ENCODE results near the gene LPP. TPM values are rescaled to one million over a fixed set of nuclear protein-coding genes. Genes with fewer than 3 reads are reported as not detected.

Gene LPP
- total RNA-seq, 1 donor from 2014 or later = 14.2 TPM

GRCh38 chr3:188791311-188791710 lies 637.4 kb downstream of the LPP start:
- Histone ChIP-seq H3K27me3 (ENCODE audit: control insufficient read depth, insufficient read depth, low read length) (no peaks in the 10 kb centered on the region), H3K36me3 (ENCODE audit: control insufficient read depth, insufficient read depth, low read length) (no peaks in the 10 kb centered on the region), H3K4me3 (ENCODE audit: low read depth, low read length) (no peak overlapping the region)
- DNase-seq (ENCODE audit: low read depth) (no peak), FAIRE-seq (no peak)
- TF ChIP-seq CTCF (IDR thresholded peaks at IDR 0.05; ENCODE audit: insufficient read depth, low read length, severe bottlenecking) = no peak

- no peak for DNase-seq (ENCODE audit: low read depth)
- no peak overlapping the region for H3K4me3 ChIP-seq (ENCODE audit: low read depth, low read length)
- no peak for TF ChIP-seq CTCF (IDR thresholded peaks at IDR 0.05; ENCODE audit: insufficient read depth, low read length, severe bottlenecking)
- no peak for FAIRE-seq
- H3K36me3 ChIP-seq (ENCODE audit: control insufficient read depth, insufficient read depth, low read length) = no peaks in the 10 kb centered on the region
- H3K27me3 ChIP-seq (ENCODE audit: control insufficient read depth, insufficient read depth, low read length) = no peaks in the 10 kb centered on the region
These were observed 638.8 kb downstream of the LPP start for GRCh38 chr3:188792793-188793192.

GRCh38 chr3:188796122-188796631 lies 642.2 kb downstream of the LPP start:
- no peak for TF ChIP-seq CTCF (IDR thresholded peaks at IDR 0.05; ENCODE audit: insufficient read depth, low read length, severe bottlenecking)
- Histone ChIP-seq H3K4me3 (ENCODE audit: low read depth, low read length) (no peak overlapping the region), H3K27me3 (ENCODE audit: control insufficient read depth, insufficient read depth, low read length) (no peaks in the 10 kb centered on the region), H3K36me3 (ENCODE audit: control insufficient read depth, insufficient read depth, low read length) (no peaks in the 10 kb centered on the region)
- peak; percentile 67 for DNase-seq (ENCODE audit: low read depth)
- no peak for FAIRE-seq

GRCh38 chr3:188797045-188797444 lies 643.1 kb downstream of the LPP start:
- no peaks in the 10 kb centered on the region for H3K27me3 ChIP-seq (ENCODE audit: control insufficient read depth, insufficient read depth, low read length)
- DNase-seq (ENCODE audit: low read depth) = no peak
- no peaks in the 10 kb centered on the region for H3K36me3 ChIP-seq (ENCODE audit: control insufficient read depth, insufficient read depth, low read length)
- FAIRE-seq = no peak
- no peak overlapping the region for H3K4me3 ChIP-seq (ENCODE audit: low read depth, low read length)
- no peak for TF ChIP-seq CTCF (IDR thresholded peaks at IDR 0.05; ENCODE audit: insufficient read depth, low read length, severe bottlenecking)

- no peaks in the 10 kb centered on the region for H3K36me3 ChIP-seq (ENCODE audit: control insufficient read depth, insufficient read depth, low read length)
- no peak for TF ChIP-seq CTCF (IDR thresholded peaks at IDR 0.05; ENCODE audit: insufficient read depth, low read length, severe bottlenecking)
- no peak for FAIRE-seq
These were observed 644.7 kb downstream of the LPP start for GRCh38 chr3:188798556-188799145.

GRCh38 chr3:188801393-188801792 lies 647.4 kb downstream of the LPP start:
- Histone ChIP-seq H3K4me3 (ENCODE audit: low read depth, low read length) (no peak overlapping the region), H3K36me3 (ENCODE audit: control insufficient read depth, insufficient read depth, low read length) (no peaks in the 10 kb centered on the region), H3K27me3 (ENCODE audit: control insufficient read depth, insufficient read depth, low read length) (no peaks in the 10 kb centered on the region)
- FAIRE-seq (no peak), DNase-seq (ENCODE audit: low read depth) (no peak)
- no peak for TF ChIP-seq CTCF (IDR thresholded peaks at IDR 0.05; ENCODE audit: insufficient read depth, low read length, severe bottlenecking)

More at GRCh38 chr3:188798556-188799145, 644.7 kb downstream of the LPP start:
- no peak overlapping the region for H3K4me3 ChIP-seq (ENCODE audit: low read depth, low read length)
- H3K27me3 ChIP-seq (ENCODE audit: control insufficient read depth, insufficient read depth, low read length) = no peaks in the 10 kb centered on the region
- DNase-seq (ENCODE audit: low read depth) = no peak
